ENCODE data around the gene CERS6. TPM values are rescaled to one million over a fixed set of nuclear protein-coding genes. Genes with fewer than 3 reads are reported as not detected.

CERS6 gene
- total and polyA plus RNA-seq, 2 experiments from 2014 or later = 40.9 to 99.1 TPM

GRCh38 chr2:168740788-168741187 is 284.7 kb downstream of the CERS6 start:
- H3K4me3 ChIP-seq = no peak overlapping the region
- H3K36me3 ChIP-seq (replicated peaks; ENCODE audit: insufficient read depth, low read depth) = no peaks in the 10 kb centered on the region
- peaks cover 3% of the 10 kb centered on the region for H3K4me1 ChIP-seq (ENCODE audit: insufficient read depth)
- H3K4me2 ChIP-seq = no peak overlapping the region
- H4K20me1 ChIP-seq (ENCODE audit: insufficient read depth, poor library complexity, severe bottlenecking) = no peaks in the 10 kb centered on the region
- peak overlapping the region; percentile 41 for H3K27ac ChIP-seq
- no peak for DNase-seq (ENCODE audit: low spot score)
- H3K9me3 ChIP-seq (ENCODE audit: low read depth) = no peaks in the 10 kb centered on the region
- WGBS (ENCODE audit: low lambda C conversion rate, missing lambda C conversion rate) = 66% methylated on average over 3 of the region's 3 CpGs
- TF ChIP-seq EZH2phosphoT487 (IDR thresholded peaks at IDR 0.05; ENCODE audit: low read depth, severe bottlenecking, unreplicated experiment) (no peak), EZH2 (IDR thresholded peaks at IDR 0.05; ENCODE audit: borderline replicate concordance) (no peak), CTCF (IDR thresholded peaks at IDR 0.05; ENCODE audit: poor library complexity) (no peak)
- no peaks in the 10 kb centered on the region for H3K27me3 ChIP-seq
- no peaks in the 10 kb centered on the region for H3K9me2 ChIP-seq (replicated peaks; ENCODE audit: insufficient read depth)
- H3K79me2 ChIP-seq = peaks cover 7% of the 10 kb centered on the region
- H2AFZ ChIP-seq = no peak overlapping the region

- H3K79me2 ChIP-seq = peaks cover 6% of the 10 kb centered on the region
- H3K27me3 ChIP-seq = no peaks in the 10 kb centered on the region
- H3K4me3 ChIP-seq = no peak overlapping the region
- no peak overlapping the region for H3K27ac ChIP-seq
- no peak overlapping the region for H3K4me2 ChIP-seq
- DNase-seq (ENCODE audit: low spot score) = no peak
- H3K4me1 ChIP-seq (ENCODE audit: insufficient read depth) = peaks cover 3% of the 10 kb centered on the region
- H3K9me3 ChIP-seq (ENCODE audit: low read depth) = no peaks in the 10 kb centered on the region
- no peak for TF ChIP-seq EZH2phosphoT487 (IDR thresholded peaks at IDR 0.05; ENCODE audit: low read depth, severe bottlenecking, unreplicated experiment)
- TF ChIP-seq CTCF (IDR thresholded peaks at IDR 0.05; ENCODE audit: poor library complexity) = no peak
- TF ChIP-seq EZH2 (IDR thresholded peaks at IDR 0.05; ENCODE audit: borderline replicate concordance) = no peak
- H2AFZ ChIP-seq = no peak overlapping the region
- H4K20me1 ChIP-seq (ENCODE audit: insufficient read depth, poor library complexity, severe bottlenecking) = no peaks in the 10 kb centered on the region
- no peaks in the 10 kb centered on the region for H3K36me3 ChIP-seq (replicated peaks; ENCODE audit: insufficient read depth, low read depth)
- H3K9me2 ChIP-seq (replicated peaks; ENCODE audit: insufficient read depth) = no peaks in the 10 kb centered on the region
- 86% methylated on average over 4 of the region's 4 CpGs for WGBS (ENCODE audit: low lambda C conversion rate, missing lambda C conversion rate)
Measured at GRCh38 chr2:168742258-168742932, 286.3 kb downstream of the CERS6 start.

DNA sequence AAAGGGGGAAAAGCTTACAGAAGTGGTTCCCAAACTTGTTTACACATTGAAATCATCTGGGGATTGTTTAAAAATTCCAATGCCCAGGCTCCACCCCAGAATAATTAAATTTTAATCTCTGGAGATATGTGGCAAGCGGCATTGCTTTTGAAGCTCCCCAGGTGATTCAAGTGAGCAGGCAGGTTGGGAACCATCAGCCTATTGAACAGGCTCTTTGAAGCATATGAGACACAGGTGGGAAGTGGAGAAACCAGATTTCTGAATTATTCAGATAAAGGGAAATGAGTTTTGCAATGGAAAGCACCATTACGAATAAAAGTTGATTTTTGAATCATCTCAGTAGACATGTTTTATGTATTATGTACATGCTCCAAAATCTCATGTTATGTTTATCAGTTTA is 288.8 kb downstream of the CERS6 start:
- no peaks in the 10 kb centered on the region for H3K27me3 ChIP-seq
- peaks cover 2% of the 10 kb centered on the region for H3K79me2 ChIP-seq
- TF ChIP-seq EZH2 (IDR thresholded peaks at IDR 0.05; ENCODE audit: borderline replicate concordance) (no peak), EZH2phosphoT487 (IDR thresholded peaks at IDR 0.05; ENCODE audit: low read depth, severe bottlenecking, unreplicated experiment) (no peak), CTCF (IDR thresholded peaks at IDR 0.05; ENCODE audit: poor library complexity) (no peak)
- H4K20me1 ChIP-seq (ENCODE audit: insufficient read depth, poor library complexity, severe bottlenecking) = no peaks in the 10 kb centered on the region
- H3K9me3 ChIP-seq (ENCODE audit: low read depth) = no peaks in the 10 kb centered on the region
- peaks cover 3% of the 10 kb centered on the region for H3K4me1 ChIP-seq (ENCODE audit: insufficient read depth)
- H3K9me2 ChIP-seq (replicated peaks; ENCODE audit: insufficient read depth) = no peaks in the 10 kb centered on the region
- no peak for DNase-seq (ENCODE audit: low spot score)
- 91% methylated on average over 2 of the region's 2 CpGs for WGBS (ENCODE audit: low lambda C conversion rate, missing lambda C conversion rate)
- H3K36me3 ChIP-seq (replicated peaks; ENCODE audit: insufficient read depth, low read depth) = no peaks in the 10 kb centered on the region
- no peak overlapping the region for H3K27ac ChIP-seq
- H2AFZ ChIP-seq = no peak overlapping the region
- no peak overlapping the region for H3K4me2 ChIP-seq
- H3K4me3 ChIP-seq = no peak overlapping the region
